ENCODE data around the gene INHBC.
"Not testable (repeated sequence)": the region's sequence is repeated elsewhere in the genome, so short reads cannot be mapped to it uniquely, and the experiment has no call there.

Gene INHBC

GRCh38 chr12:57430931-57431566 is 3.5 kb upstream of the INHBC start, which contains the start of gene R3HDM2:
R3HDM2 (minus strand) TSS chr12:57431043; CDS start chr12:57310428, 120,615 bp downstream.
- peaks cover 10% of the 10 kb centered on the region for H3K4me1 ChIP-seq (ENCODE audit: control insufficient read depth, insufficient read depth, low read length)
- H3K4me3 ChIP-seq (ENCODE audit: low read length), result peak within 1 kb of the TSS; percentile 71
- no peaks in the 10 kb centered on the region for H3K9me3 ChIP-seq (ENCODE audit: control insufficient read depth, low read length)
- H3K9ac ChIP-seq (ENCODE audit: low read length), result peak within 1 kb of the TSS; percentile 84
- H3K27me3 ChIP-seq (ENCODE audit: control insufficient read depth, insufficient read depth, low read length), result no peaks in the 10 kb centered on the region
- H3K36me3 ChIP-seq (ENCODE audit: control insufficient read depth, insufficient read depth, low read length), result no peaks in the 10 kb centered on the region

- H3K9ac ChIP-seq (ENCODE audit: low read length), result peak overlapping the region; percentile 84
- H3K4me1 ChIP-seq (ENCODE audit: control insufficient read depth, insufficient read depth, low read length), result peaks cover 10% of the 10 kb centered on the region
- no peaks in the 10 kb centered on the region for H3K27me3 ChIP-seq (ENCODE audit: control insufficient read depth, insufficient read depth, low read length)
- no peaks in the 10 kb centered on the region for H3K9me3 ChIP-seq (ENCODE audit: control insufficient read depth, low read length)
- no peaks in the 10 kb centered on the region for H3K36me3 ChIP-seq (ENCODE audit: control insufficient read depth, insufficient read depth, low read length)
- peak overlapping the region; percentile 71 for H3K4me3 ChIP-seq (ENCODE audit: low read length)
These were observed 2.9 kb upstream of the INHBC start for GRCh38 chr12:57431654-57432188.

- Histone ChIP-seq H3K4me1 (ENCODE audit: control insufficient read depth, insufficient read depth, low read length) (peaks cover 10% of the 10 kb centered on the region), H3K4me3 (ENCODE audit: low read length) (no peak overlapping the region), H3K27me3 (ENCODE audit: control insufficient read depth, insufficient read depth, low read length) (no peaks in the 10 kb centered on the region), H3K9ac (ENCODE audit: low read length) (no peak overlapping the region), H3K9me3 (ENCODE audit: control insufficient read depth, low read length) (no peaks in the 10 kb centered on the region), H3K36me3 (ENCODE audit: control insufficient read depth, insufficient read depth, low read length) (no peaks in the 10 kb centered on the region)
These were observed 1.2 kb upstream of the INHBC start for GRCh38 chr12:57433370-57433769.

- H3K36me3 ChIP-seq (ENCODE audit: control insufficient read depth, insufficient read depth, low read length), result no peaks in the 10 kb centered on the region
- no peak overlapping the region for H3K9ac ChIP-seq (ENCODE audit: low read length)
- H3K9me3 ChIP-seq (ENCODE audit: control insufficient read depth, low read length), result no peaks in the 10 kb centered on the region
- no peaks in the 10 kb centered on the region for H3K4me1 ChIP-seq (ENCODE audit: control insufficient read depth, insufficient read depth, low read length)
- H3K27me3 ChIP-seq (ENCODE audit: control insufficient read depth, insufficient read depth, low read length), result no peaks in the 10 kb centered on the region
- H3K4me3 ChIP-seq (ENCODE audit: low read length), result no peak overlapping the region
These were observed 709 bp downstream of the INHBC start for GRCh38 chr12:57435293-57435692.

- Histone ChIP-seq H3K36me3 (ENCODE audit: control insufficient read depth, insufficient read depth, low read length) (no peaks in the 10 kb centered on the region), H3K4me1 (ENCODE audit: control insufficient read depth, insufficient read depth, low read length) (no peaks in the 10 kb centered on the region), H3K9me3 (ENCODE audit: control insufficient read depth, low read length) (no peaks in the 10 kb centered on the region), H3K4me3 (ENCODE audit: low read length) (no peak overlapping the region), H3K9ac (ENCODE audit: low read length) (no peak overlapping the region), H3K27me3 (ENCODE audit: control insufficient read depth, insufficient read depth, low read length) (no peaks in the 10 kb centered on the region)
These were observed 3.8 kb downstream of the INHBC start for GRCh38 chr12:57438400-57438799.

GRCh38 chr12:57439762-57440266 is 5.2 kb downstream of the INHBC start:
- H3K9ac ChIP-seq (ENCODE audit: low read length), result no peak overlapping the region

GRCh38 chr12:57441393-57441792 is 6.8 kb downstream of the INHBC start:
- not testable (repeated sequence) for H3K9me3 ChIP-seq (ENCODE audit: control insufficient read depth, low read length); H3K36me3 ChIP-seq (ENCODE audit: control insufficient read depth, insufficient read depth, low read length); H3K9ac ChIP-seq (ENCODE audit: low read length); H3K4me3 ChIP-seq (ENCODE audit: low read length); H3K4me1 ChIP-seq (ENCODE audit: control insufficient read depth, insufficient read depth, low read length); H3K27me3 ChIP-seq (ENCODE audit: control insufficient read depth, insufficient read depth, low read length)

More at GRCh38 chr12:57439762-57440266, 5.2 kb downstream of the INHBC start:
- no peak overlapping the region for H3K4me3 ChIP-seq (ENCODE audit: low read length)
- no peaks in the 10 kb centered on the region for H3K4me1 ChIP-seq (ENCODE audit: control insufficient read depth, insufficient read depth, low read length)
- H3K36me3 ChIP-seq (ENCODE audit: control insufficient read depth, insufficient read depth, low read length), result no peaks in the 10 kb centered on the region
- H3K27me3 ChIP-seq (ENCODE audit: control insufficient read depth, insufficient read depth, low read length), result no peaks in the 10 kb centered on the region
- H3K9me3 ChIP-seq (ENCODE audit: control insufficient read depth, low read length), result no peaks in the 10 kb centered on the region

- Histone ChIP-seq H3K4me3 (ENCODE audit: low read length) (no peak overlapping the region), H3K27me3 (ENCODE audit: control insufficient read depth, insufficient read depth, low read length) (no peaks in the 10 kb centered on the region), H3K36me3 (ENCODE audit: control insufficient read depth, insufficient read depth, low read length) (no peaks in the 10 kb centered on the region), H3K4me1 (ENCODE audit: control insufficient read depth, insufficient read depth, low read length) (no peaks in the 10 kb centered on the region), H3K9ac (ENCODE audit: low read length) (no peak overlapping the region), H3K9me3 (ENCODE audit: control insufficient read depth, low read length) (no peaks in the 10 kb centered on the region)
These were observed 7.4 kb downstream of the INHBC start for GRCh38 chr12:57441846-57442427.

GRCh38 chr12:57444337-57444736 is 9.8 kb downstream of the INHBC start:
- not testable (repeated sequence) for H3K4me1 ChIP-seq (ENCODE audit: control insufficient read depth, insufficient read depth, low read length); H3K27me3 ChIP-seq (ENCODE audit: control insufficient read depth, insufficient read depth, low read length); H3K36me3 ChIP-seq (ENCODE audit: control insufficient read depth, insufficient read depth, low read length); H3K4me3 ChIP-seq (ENCODE audit: low read length); H3K9ac ChIP-seq (ENCODE audit: low read length); H3K9me3 ChIP-seq (ENCODE audit: control insufficient read depth, low read length)

- Histone ChIP-seq H3K36me3 (ENCODE audit: control insufficient read depth, insufficient read depth, low read length) (no peaks in the 10 kb centered on the region), H3K9me3 (ENCODE audit: control insufficient read depth, low read length) (no peaks in the 10 kb centered on the region), H3K4me3 (ENCODE audit: low read length) (no peak overlapping the region), H3K9ac (ENCODE audit: low read length) (no peak overlapping the region), H3K4me1 (ENCODE audit: control insufficient read depth, insufficient read depth, low read length) (no peaks in the 10 kb centered on the region), H3K27me3 (ENCODE audit: control insufficient read depth, insufficient read depth, low read length) (no peaks in the 10 kb centered on the region)
These were observed 10.2 kb downstream of the INHBC start for GRCh38 chr12:57444744-57445143.

- no peaks in the 10 kb centered on the region for H3K27me3 ChIP-seq (ENCODE audit: control insufficient read depth, insufficient read depth, low read length)
These were observed 11.8 kb downstream of the INHBC start for GRCh38 chr12:57446292-57446960.

GRCh38 chr12:57448669-57449068 is 14.1 kb downstream of the INHBC start:
- Histone ChIP-seq H3K9ac (ENCODE audit: low read length) (no peak overlapping the region), H3K4me3 (ENCODE audit: low read length) (no peak overlapping the region), H3K27me3 (ENCODE audit: control insufficient read depth, insufficient read depth, low read length) (no peaks in the 10 kb centered on the region), H3K9me3 (ENCODE audit: control insufficient read depth, low read length) (no peaks in the 10 kb centered on the region), H3K4me1 (ENCODE audit: control insufficient read depth, insufficient read depth, low read length) (no peaks in the 10 kb centered on the region), H3K36me3 (ENCODE audit: control insufficient read depth, insufficient read depth, low read length) (no peaks in the 10 kb centered on the region)

More at GRCh38 chr12:57446292-57446960, 11.8 kb downstream of the INHBC start:
- Histone ChIP-seq H3K9me3 (ENCODE audit: control insufficient read depth, low read length) (no peaks in the 10 kb centered on the region), H3K4me3 (ENCODE audit: low read length) (no peak overlapping the region), H3K4me1 (ENCODE audit: control insufficient read depth, insufficient read depth, low read length) (no peaks in the 10 kb centered on the region), H3K36me3 (ENCODE audit: control insufficient read depth, insufficient read depth, low read length) (no peaks in the 10 kb centered on the region), H3K9ac (ENCODE audit: low read length) (no peak overlapping the region)

Measured in mucosa of stomach (tissue), 1 donor.